GM10847 (cell line): ENCODE measurements around the gene FETUB.

ENCODE experiments used
- POLR2A ChIP-seq: IDR thresholded peaks from 2 replicates; pipeline ENCODE4 v1.6.1; 2011; ENCODE audit not compliant: insufficient read length; ENCODE audit errors: extremely low read depth

FETUB gene

DNA sequence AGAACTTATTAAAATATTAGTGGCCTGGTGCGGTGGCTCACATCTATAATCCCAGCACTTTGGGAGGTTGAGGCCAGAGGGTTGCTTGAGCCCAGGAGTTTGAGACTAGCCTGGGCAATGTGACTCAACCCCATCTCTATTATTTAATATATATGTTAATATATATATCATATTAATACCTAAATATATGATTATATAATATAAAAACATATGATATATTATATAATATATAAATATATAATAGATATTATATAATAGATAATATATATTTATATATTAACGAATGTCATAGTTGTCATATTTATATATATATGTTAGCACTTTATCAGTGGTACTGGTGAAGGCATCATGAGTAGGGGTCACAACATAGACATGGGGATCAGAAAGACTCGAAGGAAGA is 30.9 kb downstream of the FETUB start:
- TF ChIP-seq POLR2A, result no peak

- TF ChIP-seq POLR2A, result no peak
These were observed 38.4 kb downstream of the FETUB start for GRCh38 chr3:186678604-186679003.

DNA sequence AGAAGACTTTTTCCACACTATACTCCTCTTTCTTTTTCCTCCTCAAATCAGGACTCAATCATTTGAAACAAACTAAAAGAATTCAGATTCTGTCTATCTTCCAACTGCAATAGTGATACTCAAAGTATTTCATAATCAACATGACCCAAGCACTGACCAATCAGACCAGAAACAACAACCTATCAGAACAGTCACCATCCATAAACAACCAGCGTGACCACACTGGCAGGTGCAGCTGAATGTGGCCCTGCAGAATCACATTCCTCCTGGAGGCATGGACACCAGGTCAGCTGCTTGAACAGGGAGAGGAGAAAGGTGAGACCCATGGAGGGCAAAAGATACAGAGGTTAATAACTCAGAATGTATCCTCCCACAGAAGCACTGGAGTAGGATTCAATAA is 39.0 kb downstream of the FETUB start:
- no peak for TF ChIP-seq POLR2A

DNA sequence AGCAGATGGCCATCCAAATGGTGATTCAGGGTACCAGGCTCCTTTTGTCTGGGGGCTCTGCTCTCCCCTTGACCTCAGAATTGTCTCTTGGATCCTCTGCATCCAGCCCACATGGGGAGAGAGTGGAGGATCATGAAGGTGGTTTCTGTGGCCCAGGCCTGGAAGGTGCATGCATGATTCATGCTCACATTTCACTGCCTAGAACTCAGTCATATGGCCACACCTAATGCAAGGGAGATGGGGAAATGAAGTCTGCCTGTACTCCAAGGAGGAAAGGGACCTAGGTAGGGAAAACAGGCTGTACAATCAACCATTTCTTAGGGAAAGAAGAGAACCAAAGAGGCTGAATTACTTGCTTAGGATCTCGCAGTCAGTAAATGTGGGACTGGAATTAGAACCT is 40.7 kb downstream of the FETUB start:
- TF ChIP-seq POLR2A, result no peak

DNA sequence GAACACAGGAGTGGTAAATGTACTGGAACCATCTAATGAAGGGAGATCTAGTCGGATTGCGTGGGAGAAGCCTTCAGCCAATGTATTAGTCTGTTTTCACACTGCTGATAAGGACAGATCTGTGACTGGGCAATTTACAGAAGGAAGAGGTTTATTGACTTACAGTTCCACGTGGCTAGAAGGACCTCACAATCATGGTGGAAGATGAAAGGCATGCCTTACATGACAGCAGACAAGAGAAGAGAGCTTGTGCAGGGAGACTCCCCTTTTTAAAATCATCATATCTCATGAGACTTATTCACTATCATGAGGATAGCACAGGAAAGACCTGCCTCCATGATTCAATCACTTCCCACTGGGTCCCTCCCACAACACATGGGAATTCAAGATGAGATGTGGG is 42.6 kb downstream of the FETUB start:
- no peak for TF ChIP-seq POLR2A

DNA sequence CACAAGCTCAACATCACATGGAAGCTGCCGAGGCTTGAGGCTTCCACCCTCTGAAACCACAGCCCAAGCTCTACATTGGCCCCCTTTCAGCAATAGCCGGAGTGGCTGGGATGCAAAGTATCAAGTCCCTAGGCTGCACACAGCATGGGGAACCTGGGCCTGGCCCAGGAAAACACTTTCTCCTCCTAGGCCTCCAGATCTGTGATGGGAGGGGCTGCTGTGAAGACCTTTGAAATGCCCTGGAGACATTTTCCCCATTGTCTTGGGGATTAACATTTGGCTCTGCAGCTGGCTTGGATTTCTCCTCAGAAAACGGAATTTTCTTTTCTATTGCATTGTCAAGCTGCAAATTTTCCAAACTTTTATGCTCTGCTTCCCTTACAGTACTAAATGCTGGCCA is 43.8 kb downstream of the FETUB start:
- TF ChIP-seq POLR2A, result no peak

DNA sequence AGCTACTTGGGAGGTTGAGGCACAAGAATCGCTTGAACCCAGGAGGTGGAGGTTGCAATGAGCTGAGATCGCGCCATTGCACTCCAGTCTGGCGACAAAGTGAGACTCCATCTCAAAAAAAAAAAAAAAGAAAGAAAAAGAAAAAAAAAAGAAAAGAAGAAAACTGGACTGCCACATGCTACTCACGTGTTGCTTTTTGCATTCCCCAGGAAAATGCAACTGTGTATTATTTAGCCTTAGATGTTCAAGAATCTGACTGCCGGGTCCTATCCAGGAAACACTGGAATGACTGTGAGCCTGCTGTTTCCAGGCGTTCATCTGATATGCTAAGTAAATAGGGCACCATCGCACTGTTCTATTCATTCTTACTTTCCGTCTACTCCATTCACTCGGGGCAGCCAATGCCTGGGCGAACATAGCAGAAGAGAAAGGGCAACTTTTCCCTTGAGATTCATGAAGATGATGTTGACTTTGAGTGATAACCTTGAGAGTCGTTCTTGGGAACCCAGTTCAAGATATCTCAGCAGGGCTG is 47.0 kb downstream of the FETUB start:
- TF ChIP-seq POLR2A, result no peak

- TF ChIP-seq POLR2A, result no peak
These were observed 51.5 kb downstream of the FETUB start for GRCh38 chr3:186691676-186692075.

- TF ChIP-seq POLR2A, result no peak
These were observed 53.6 kb downstream of the FETUB start for GRCh38 chr3:186693843-186694242.

DNA sequence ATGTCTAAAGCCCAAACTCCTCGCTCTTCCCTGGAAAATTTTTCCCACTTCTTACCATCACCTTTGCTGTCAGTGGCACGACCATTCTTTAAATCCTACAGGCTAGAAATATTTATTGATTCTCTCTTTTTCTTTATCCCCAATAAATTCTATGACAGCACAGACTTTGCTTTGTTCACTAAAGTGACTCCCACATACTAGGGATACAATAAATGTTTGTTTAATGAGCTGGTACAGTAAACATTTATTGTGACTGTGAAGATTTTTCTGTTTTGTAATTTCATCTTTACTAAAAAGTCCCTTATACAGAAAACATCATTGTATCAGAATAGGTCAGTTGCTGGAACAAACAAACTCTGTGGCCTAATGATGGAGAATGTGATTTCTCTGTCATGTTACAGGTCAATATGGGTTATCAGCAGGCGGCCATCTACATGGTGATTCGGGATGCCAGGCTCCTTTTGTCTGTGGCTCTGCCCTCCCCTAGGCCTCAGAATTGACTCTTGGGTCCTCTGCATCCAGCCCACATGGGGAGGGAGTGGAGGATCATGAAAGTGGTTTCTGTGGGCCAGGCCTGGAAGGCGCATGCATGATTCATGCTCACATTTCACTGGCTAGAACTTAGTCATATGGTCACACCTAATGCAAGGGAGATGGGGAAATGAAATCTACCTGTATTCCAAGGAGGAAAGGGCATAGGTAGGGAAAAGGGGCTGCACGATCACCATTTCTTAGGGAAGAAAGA is 54.3 kb downstream of the FETUB start:
- TF ChIP-seq POLR2A, result no peak

- no peak for TF ChIP-seq POLR2A
These were observed 56.3 kb downstream of the FETUB start for GRCh38 chr3:186696522-186696921.

DNA sequence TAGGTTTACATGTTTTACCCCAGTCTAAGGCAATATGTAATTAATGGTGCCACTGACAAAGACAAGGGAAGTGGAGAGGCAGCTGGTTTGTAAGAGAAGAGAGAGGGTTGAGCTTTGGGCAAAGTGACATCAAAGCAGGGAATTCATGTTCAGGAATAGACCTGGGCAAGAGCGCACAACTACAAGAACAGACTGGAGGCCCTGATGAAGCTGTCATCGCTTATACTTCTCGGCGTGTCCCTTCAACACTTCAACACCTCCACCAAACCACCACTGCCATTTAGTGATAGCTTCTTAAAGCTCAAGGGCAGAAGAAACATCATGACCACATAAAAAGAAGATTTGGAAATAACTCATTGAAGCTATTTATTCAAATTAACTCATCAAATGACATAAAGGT is 57.3 kb downstream of the FETUB start:
- no peak for TF ChIP-seq POLR2A

GRCh38 chr3:186700267-186700666 is 60.1 kb downstream of the FETUB start:
- no peak for TF ChIP-seq POLR2A
